ENCODE data around the gene SLC37A1.

- no peak for TF ChIP-seq POLR2A (IDR thresholded peaks at IDR 0.05)
- TF ChIP-seq CTCF (IDR thresholded peaks at IDR 0.05), result no peak
These were observed 22.3 kb upstream of the SLC37A1 start for GRCh38 chr21:42491328-42491727.

Measured in uterus (tissue), 2 donors.